ENCODE data around the gene PLAU.
"Not testable (repeated sequence)": the region's sequence is repeated elsewhere in the genome, so short reads cannot be mapped to it uniquely, and the experiment has no call there.

Gene PLAU

GRCh38 chr10:73891540-73891939 lies 19.4 kb upstream of the PLAU start:
- no peak for TF ChIP-seq CTCF (IDR thresholded peaks at IDR 0.05)
- Histone ChIP-seq H3K27ac (no peak overlapping the region), H3K4me3 (no peak overlapping the region)
- no peak for DNase-seq (ENCODE audit: low spot score)

GRCh38 chr10:73892310-73893030 lies 18.5 kb upstream of the PLAU start:
- no peak overlapping the region for H3K27ac ChIP-seq
- no peak overlapping the region for H3K4me3 ChIP-seq
- DNase-seq (ENCODE audit: low spot score): no peak
- TF ChIP-seq CTCF (IDR thresholded peaks at IDR 0.05): no peak

- DNase-seq (ENCODE audit: low spot score): no peak
- no peak overlapping the region for H3K27ac ChIP-seq
- H3K4me3 ChIP-seq: no peak overlapping the region
- TF ChIP-seq CTCF (IDR thresholded peaks at IDR 0.05): no peak
Measured at GRCh38 chr10:73893426-73893825, 17.5 kb upstream of the PLAU start.

- Histone ChIP-seq H3K4me3 (no peak overlapping the region), H3K27ac (no peak overlapping the region)
- DNase-seq (ENCODE audit: low spot score): no peak
- TF ChIP-seq CTCF (IDR thresholded peaks at IDR 0.05): no peak
Measured at GRCh38 chr10:73894245-73894971, 16.5 kb upstream of the PLAU start.

GRCh38 chr10:73895381-73895780 lies 15.6 kb upstream of the PLAU start:
- H3K27ac ChIP-seq; H3K4me3 ChIP-seq; DNase-seq (ENCODE audit: low spot score): not testable (repeated sequence)

- no peak for DNase-seq (ENCODE audit: low spot score)
- Histone ChIP-seq H3K27ac (no peak overlapping the region), H3K4me3 (no peak overlapping the region)
- TF ChIP-seq CTCF (IDR thresholded peaks at IDR 0.05): no peak
Measured at GRCh38 chr10:73897693-73898092, 13.2 kb upstream of the PLAU start.

- peak overlapping the region; percentile 26 to 27 for H3K27ac ChIP-seq
Measured at GRCh38 chr10:73898730-73899410, 12.1 kb upstream of the PLAU start.

More at GRCh38 chr10:73898730-73899410, 12.1 kb upstream of the PLAU start:
- no peak overlapping the region for H3K4me3 ChIP-seq
- no peak for TF ChIP-seq CTCF (IDR thresholded peaks at IDR 0.05)
- DNase-seq (ENCODE audit: low spot score): no peak

Measured in coronary artery (tissue), 2 donors.